HepG2 (cell line): Measurements from ENCODE around the gene HDAC4. TPM values are rescaled to one million over a fixed set of nuclear protein-coding genes. Genes with fewer than 3 reads are reported as not detected.

Experiments used
- ATAC-seq: fragments of 200-7000 bp; cut with Tn5 transposase; 3 replicates; pipeline ENCODE4 v1.9.1; 2020; ENCODE audit warnings: mild to moderate bottlenecking, moderate library complexity
- BruUV-seq: library from RNA; stranded (reverse); fragments of 400-500 nt; replicated peaks from 2 replicates; lab custom pipeline; 2021; lab: Mats Ljungman, UMichigan
- CTCF ChIA-PET: fragments of 300-600 bp; formaldehyde crosslinking; extraction: SDS; loops from one replicate; lab custom pipeline; 2021; ENCODE audit warnings: low total read pairs, inconsistent platforms, low intra/inter-chr PET ratio; lab: Yijun Ruan, JAX
- POLR2A ChIA-PET: fragments of 350-600 bp; sonication (Branson Sonifier 250); formaldehyde crosslinking; loops from one replicate; lab custom pipeline; 2020; ENCODE audit warnings: antibody characterized with exemption, inconsistent platforms; lab: Yijun Ruan, JAX
- DNase-seq: peaks from one replicate; pipeline ENCODE4 v3.0.0-alpha.2; 2015; ENCODE audit warnings: low spot score
- FAIRE-seq: peaks from 3 replicates; lab custom pipeline; 2011; peaks lifted over from hg19 to GRCh38; lab: Jason Lieb, UNC
- H2AFZ ChIP-seq: one replicate; pipeline ENCODE4 v1.6.1; 2011; ENCODE audit warnings: low read length, inconsistent platforms
- H3K27ac ChIP-seq: fragments of 300-600 bp; 3 replicates; pipeline ENCODE4 v1.8.0; 2011; ENCODE audit warnings: mixed run types, mild to moderate bottlenecking, mixed read lengths, low read length, inconsistent platforms; ENCODE audit not compliant: insufficient read depth; ENCODE audit errors: extremely low read length
- H3K27me3 ChIP-seq, 2 experiments: fragments of 200-600 bp in 1 of 2; 2 replicates in 1 of 2; 3 replicates in 1 of 2; pipeline versions ENCODE4 v1.6.0 to v1.8.0; 2011; ENCODE audit warnings: low read length in 2 of 2, mild to moderate bottlenecking in 2 of 2, moderate library complexity in 2 of 2, inconsistent platforms in 1 of 2; ENCODE audit not compliant: insufficient read depth in 2 of 2, control insufficient read depth in 1 of 2
- H3K36me3 ChIP-seq, 2 experiments: fragments of 200-600 bp in 1 of 2; replicated peaks in 1 of 2; 2 replicates in 1 of 2; 3 replicates in 1 of 2; pipeline versions ENCODE4 v1.5.1 to v1.8.0; 2011; ENCODE audit warnings: low read length in 2 of 2, inconsistent platforms in 1 of 2; ENCODE audit not compliant: insufficient read depth in 2 of 2, control insufficient read depth in 1 of 2
- H3K4me1 ChIP-seq: 2 replicates; pipeline ENCODE4 v1.5.1; 2012; ENCODE audit warnings: low read length, inconsistent platforms; ENCODE audit not compliant: insufficient read depth
- H3K4me2 ChIP-seq: 2 replicates; pipeline ENCODE4 v1.6.0; 2011; ENCODE audit warnings: low read depth, low read length, inconsistent platforms
- H3K4me3 ChIP-seq, 3 experiments: fragments of 200-600 bp in 1 of 3; sonication (generic), shearing (Covaris generic) in 1 of 3; replicated peaks in 1 of 3; 2 replicates each; pipeline ENCODE4 v1.5.1; 2011 to 2016; ENCODE audit warnings: low read length in 3 of 3, inconsistent platforms in 2 of 3, low read depth in 2 of 3, mild to moderate bottlenecking in 2 of 3, control low read depth in 1 of 3, mixed read lengths in 1 of 3; ENCODE audit not compliant: insufficient read depth in 1 of 3
- H3K79me2 ChIP-seq: one replicate; pipeline ENCODE4 v1.6.1; 2011; ENCODE audit warnings: low read length, inconsistent platforms; ENCODE audit not compliant: insufficient read depth
- H3K9ac ChIP-seq: 2 replicates; pipeline ENCODE4 v1.6.0; 2011; ENCODE audit warnings: mild to moderate bottlenecking, low read depth, low read length, inconsistent platforms; ENCODE audit not compliant: insufficient read depth
- H3K9me3 ChIP-seq: 2 replicates; pipeline ENCODE4 v1.5.1; 2012; ENCODE audit warnings: mild to moderate bottlenecking, low read length
- H4K20me1 ChIP-seq: 2 replicates; pipeline ENCODE4 v1.6.0; 2011; ENCODE audit warnings: inconsistent platforms, mild to moderate bottlenecking, low read length, moderate library complexity; ENCODE audit not compliant: insufficient read depth
- BORCS8-MEF2B ChIP-seq: sonication (generic); formaldehyde crosslinking; IDR thresholded peaks from 2 replicates; pipeline ENCODE4 v1.8.0; 2022; ENCODE audit warnings: mild to moderate bottlenecking, missing genetic modification reagents
- KAT7 ChIP-seq: IDR thresholded peaks from 2 replicates; pipeline ENCODE4 v1.6.1; 2018; ENCODE audit warnings: borderline replicate concordance, missing compliant biosample characterization
- MXI1 ChIP-seq: IDR thresholded peaks from 3 replicates; pipeline ENCODE4 v1.6.1; 2012; ENCODE audit warnings: low read depth, low read length, inconsistent platforms, borderline replicate concordance
- NAIF1 ChIP-seq: sonication (generic); formaldehyde crosslinking; IDR thresholded peaks from 2 replicates; pipeline ENCODE4 v1.5.0; 2020; ENCODE audit warnings: mild to moderate bottlenecking, missing genetic modification reagents, borderline replicate concordance
- NRL ChIP-seq: sonication (generic); formaldehyde crosslinking; IDR thresholded peaks from 2 replicates; pipeline ENCODE4 v1.5.0; 2020; ENCODE audit warnings: missing genetic modification reagents, mild to moderate bottlenecking, moderate library complexity, borderline replicate concordance
- PHF8 ChIP-seq: sonication (generic); formaldehyde crosslinking; IDR thresholded peaks from 2 replicates; pipeline ENCODE4 v1.5.0; 2020; ENCODE audit warnings: missing genetic modification reagents
- SATB2 ChIP-seq: sonication (generic); formaldehyde crosslinking; IDR thresholded peaks from 2 replicates; pipeline ENCODE4 v1.5.0; 2020; ENCODE audit warnings: missing genetic modification reagents
- SMAD9 ChIP-seq: sonication (generic); formaldehyde crosslinking; IDR thresholded peaks from 2 replicates; pipeline ENCODE4 v1.5.1; 2020; ENCODE audit warnings: mild to moderate bottlenecking, missing genetic modification reagents
- SPEN ChIP-seq: sonication (generic); formaldehyde crosslinking; IDR thresholded peaks from 2 replicates; pipeline ENCODE4 v1.5.1; 2020; ENCODE audit warnings: low read depth, mild to moderate bottlenecking, missing genetic modification reagents
- SRSF9 ChIP-seq: fragments of 200-400 bp; formaldehyde crosslinking; IDR thresholded peaks from 2 replicates; pipeline ENCODE4 v1.6.1; 2018; ENCODE audit warnings: borderline replicate concordance, mild to moderate bottlenecking, low read depth, low read length; ENCODE audit not compliant: insufficient read depth, poor library complexity, severe bottlenecking
- SYNCRIP ChIP-seq: fragments of 200-400 bp; formaldehyde crosslinking; IDR thresholded peaks from 2 replicates; pipeline ENCODE4 v1.6.1; 2018; ENCODE audit warnings: mild to moderate bottlenecking, low read depth, low read length; ENCODE audit not compliant: insufficient read depth
- TFDP1 ChIP-seq: IDR thresholded peaks from 2 replicates; pipeline ENCODE4 v1.6.1; 2016; ENCODE audit warnings: missing compliant biosample characterization, missing genetic modification reagents, borderline replicate concordance
- ZFAT ChIP-seq: sonication (generic); formaldehyde crosslinking; conservative IDR thresholded peaks from 2 replicates; pipeline ENCODE4 v1.8.1; 2023; ENCODE audit warnings: missing genetic modification reagents, inconsistent platforms
- ZFP1 ChIP-seq: IDR thresholded peaks from 2 replicates; pipeline ENCODE4 v1.6.1; 2016
- ZNF484 ChIP-seq: sonication (generic); formaldehyde crosslinking; IDR thresholded peaks from 2 replicates; pipeline ENCODE4 v1.5.1; 2020; ENCODE audit warnings: mild to moderate bottlenecking, low read depth, missing genetic modification reagents, borderline replicate concordance
- ZNF672 ChIP-seq: sonication (generic); formaldehyde crosslinking; IDR thresholded peaks from 2 replicates; pipeline ENCODE4 v1.8.1; 2022; ENCODE audit warnings: missing genetic modification reagents
- WGBS: methylation state at CpG from one replicate; pipeline ENCODE4 v1.1.6; 2017; ENCODE audit warnings: low lambda C conversion rate; 5-methylcytosine and 5-hydroxymethylcytosine counted together
- in situ Hi-C: cut with HindIII; loops from 2 replicates; pipeline ENCODE4 v1.10.0; 2017; ENCODE audit warnings: low pct_unique_long_range_greater_than_20kb; ENCODE audit not compliant: extremely low pct_ligation_motif_present
- intact Hi-C: fragments of 100-400 bp; cut with micrococcal nuclease; formaldehyde crosslinking; loops from one replicate; pipeline ENCODE4 v1.10.0; 2022; ENCODE audit not compliant: unreplicated experiment
- polyA plus RNA-seq, 8 experiments: library from polyadenylated mRNA; depleted of rRNA in 3 of 8; stranded (reverse) in 7 of 8; unstranded in 1 of 8; fragments of >200 nt; fragmentation: Illumina TruSeq in 4 of 8; extraction: Trizol in 4 of 8; gene quantifications; 2 replicates each; pipeline versions ENCODE4 v1.2.1 to v1.2.3, GENCODE V29; 2011 to 2016; ENCODE audit warnings: low read depth in 4 of 8, missing spikeins in 1 of 8, mixed read lengths in 1 of 8; ENCODE audit not compliant: insufficient read depth in 1 of 8
- total RNA-seq, 5 experiments: library from RNA; depleted of rRNA; stranded (reverse); fragments of >200 nt; fragmentation: Illumina TruSeq; extraction: Trizol; gene quantifications; 2 replicates each; pipeline ENCODE4 v1.2.3, GENCODE V29; 2016; ENCODE audit warnings: low read depth in 1 of 5
- TF ChIP-seq, protein P1 (sequence below): IDR thresholded peaks from 2 replicates; pipeline ENCODE4 v1.6.1; 2016; ENCODE audit warnings: missing biosample characterization, missing genetic modification reagents, low read depth
- TF ChIP-seq, protein P2 (sequence below): sonication (generic); formaldehyde crosslinking; conservative IDR thresholded peaks from 2 replicates; pipeline ENCODE4 v1.4.0; 2020; ENCODE audit warnings: missing genetic modification reagents

Gene HDAC4
- total and polyA plus RNA-seq, 2 of the 13 experiments (the other 11 are each of a cell fraction or from before 2014, with no cell fraction given) = 10.1 to 11.5 TPM

DNA sequence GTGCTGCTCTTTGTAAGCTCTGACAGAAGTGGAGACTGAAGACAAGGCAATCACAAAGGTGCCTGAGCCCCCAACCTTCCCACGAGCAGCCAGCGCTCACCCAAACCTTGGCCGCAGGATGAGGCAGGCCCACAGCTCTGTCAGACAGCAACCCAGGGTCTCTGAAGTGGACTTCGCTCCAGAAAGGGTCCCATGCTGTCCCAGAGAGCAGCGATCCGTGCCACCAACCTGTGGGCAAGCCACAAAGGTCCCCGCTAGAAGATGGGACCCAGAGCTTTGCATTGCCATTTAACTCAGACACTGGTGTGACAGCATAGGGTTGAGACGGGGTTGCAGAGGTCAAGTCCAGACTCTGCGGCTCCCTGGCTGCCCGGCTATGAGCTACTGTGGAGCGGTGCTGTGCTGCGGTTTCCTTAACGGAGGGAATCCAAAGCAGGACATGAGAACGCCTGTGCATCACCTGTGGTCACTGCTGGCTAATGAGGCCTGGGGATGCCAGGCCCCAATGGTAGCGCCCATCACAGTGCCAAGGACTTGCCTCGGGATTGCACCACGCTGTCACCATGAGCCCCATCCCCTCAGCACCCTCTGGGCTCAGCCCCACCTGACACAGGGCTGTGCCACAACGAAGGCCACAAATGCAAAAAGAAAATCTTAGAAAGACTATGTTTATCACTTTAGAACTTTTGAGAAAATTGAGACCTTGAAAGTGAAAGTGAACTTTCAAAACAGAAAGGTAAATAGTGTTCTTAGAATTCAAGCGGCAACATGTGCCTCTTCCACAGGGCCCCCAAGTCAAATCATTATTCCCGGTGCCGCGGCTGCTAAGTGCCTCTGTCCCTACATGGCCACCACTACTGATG lies 103.4 kb downstream of the HDAC4 start:
- Histone ChIP-seq H3K4me3 (peak overlapping the region; percentile 28 to 71 (median 38)), H3K9me3 (no peaks in the 10 kb centered on the region), H4K20me1 (peaks cover 85% of the 10 kb centered on the region), H3K27ac (peak overlapping the region; percentile 67), H2AFZ (no peak overlapping the region), H3K9ac (peak overlapping the region; percentile 24), H3K79me2 (peaks cover 49% of the 10 kb centered on the region), H3K27me3 (no peaks in the 10 kb centered on the region), H3K4me2 (peak overlapping the region; percentile 91), H3K36me3 (no peaks in the 10 kb centered on the region), H3K4me1 (peaks cover 78% of the 10 kb centered on the region)
- DNase-seq (peak; percentile 53), FAIRE-seq (peak; percentile 71), ATAC-seq (peak; percentile 70)
- CTCF ChIA-PET = no interaction called here
- intact Hi-C loops = loop anchor here (10.0 kb wide), 1 partner anchor 107 kb away; the partner anchor contains the start of gene HDAC4
- POLR2A ChIA-PET = interaction anchor here (1.0 to 2.5 kb wide), 5 partner anchors 12 to 104 kb away, joined by 3 to 23 read pairs (median 4); partner anchors contain the start of gene HDAC4
- 7% methylated on average over 13 of the region's 22 CpGs for WGBS
- BruUV-seq = no TSS peak
- in situ Hi-C loops = no loop called here
- TF ChIP-seq, protein P1, sequence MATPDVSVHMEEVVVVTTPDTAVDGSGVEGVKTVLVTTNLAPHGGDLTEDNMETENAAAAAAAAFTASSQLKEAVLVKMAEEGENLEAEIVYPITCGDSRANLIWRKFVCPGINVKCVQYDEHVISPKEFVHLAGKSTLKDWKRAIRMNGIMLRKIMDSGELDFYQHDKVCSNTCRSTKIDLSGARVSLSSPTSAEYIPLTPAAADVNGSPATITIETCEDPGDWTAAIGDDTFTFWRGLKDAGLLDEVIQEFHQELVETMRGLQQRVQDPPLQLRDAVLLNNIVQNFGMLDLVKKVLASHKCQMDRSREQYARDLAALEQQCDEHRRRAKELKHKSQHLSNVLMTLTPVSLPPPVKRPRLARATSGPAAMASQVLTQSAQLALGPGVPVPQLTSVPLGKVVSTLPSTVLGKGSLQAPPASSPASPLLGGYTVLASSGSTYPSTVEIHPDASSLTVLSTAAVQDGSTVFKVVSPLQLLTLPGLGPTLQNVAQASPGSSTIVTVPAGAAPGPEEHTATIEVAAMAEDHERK (CRISPR knock-in tag) = no peak
- no peak; the same call in 1 of the 2 replicates for TF ChIP-seq PHF8 (CRISPR knock-in tag)
- no peak for TF ChIP-seq TFDP1 (CRISPR knock-in tag)
- TF ChIP-seq MXI1 = no peak
- peak; percentile 39; the same call in 1 of the 2 replicates for TF ChIP-seq SPEN
- TF ChIP-seq SRSF9 = no peak
- no peak for TF ChIP-seq NRL
- no peak for TF ChIP-seq ZFAT (CRISPR knock-in tag)
- TF ChIP-seq ZNF672 (CRISPR knock-in tag) = no peak
- no peak for TF ChIP-seq SYNCRIP
- no peak for TF ChIP-seq SATB2 (CRISPR knock-in tag)
- TF ChIP-seq BORCS8-MEF2B (CRISPR knock-in tag) = peak; percentile 77; the same call in 1 of the 2 replicates
- no peak for TF ChIP-seq SMAD9 (CRISPR knock-in tag)
- no peak for TF ChIP-seq ZNF484 (CRISPR knock-in tag)
- TF ChIP-seq NAIF1 = no peak
- no peak for TF ChIP-seq ZFP1
- TF ChIP-seq KAT7 (CRISPR knock-in tag) = no peak
- TF ChIP-seq, protein P2, sequence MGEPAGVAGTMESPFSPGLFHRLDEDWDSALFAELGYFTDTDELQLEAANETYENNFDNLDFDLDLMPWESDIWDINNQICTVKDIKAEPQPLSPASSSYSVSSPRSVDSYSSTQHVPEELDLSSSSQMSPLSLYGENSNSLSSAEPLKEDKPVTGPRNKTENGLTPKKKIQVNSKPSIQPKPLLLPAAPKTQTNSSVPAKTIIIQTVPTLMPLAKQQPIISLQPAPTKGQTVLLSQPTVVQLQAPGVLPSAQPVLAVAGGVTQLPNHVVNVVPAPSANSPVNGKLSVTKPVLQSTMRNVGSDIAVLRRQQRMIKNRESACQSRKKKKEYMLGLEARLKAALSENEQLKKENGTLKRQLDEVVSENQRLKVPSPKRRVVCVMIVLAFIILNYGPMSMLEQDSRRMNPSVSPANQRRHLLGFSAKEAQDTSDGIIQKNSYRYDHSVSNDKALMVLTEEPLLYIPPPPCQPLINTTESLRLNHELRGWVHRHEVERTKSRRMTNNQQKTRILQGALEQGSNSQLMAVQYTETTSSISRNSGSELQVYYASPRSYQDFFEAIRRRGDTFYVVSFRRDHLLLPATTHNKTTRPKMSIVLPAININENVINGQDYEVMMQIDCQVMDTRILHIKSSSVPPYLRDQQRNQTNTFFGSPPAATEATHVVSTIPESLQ (CRISPR knock-in tag) = no peak
